ENCODE results near the gene PDZD2.

- TF ChIP-seq CTCF (IDR thresholded peaks at IDR 0.05; ENCODE audit: borderline replicate concordance, extremely low read depth, low read length, poor library complexity, severe bottlenecking) = no peak
- no peak for TF ChIP-seq EZH2 (IDR thresholded peaks at IDR 0.05; ENCODE audit: borderline replicate concordance, low read depth, low read length, severe bottlenecking)
Observed at GRCh38 chr5:31966936-31967335, 328.0 kb downstream of the PDZD2 start.
